Effector CD8-positive, alpha-beta T cell (primary cell): ENCODE measurements around the gene CLASP2.
"Not testable (repeated sequence)": the region's sequence is repeated elsewhere in the genome, so short reads cannot be mapped to it uniquely, and the experiment has no call there.

Source experiments
- DNase-seq: peaks from one replicate; lab custom pipeline; 2025; lab: John Stamatoyannopoulos, UW

CLASP2 gene

GRCh38 chr3:33687406-33688010, 30.5 kb downstream of the CLASP2 start:
- DNase-seq = no peak

DNA sequence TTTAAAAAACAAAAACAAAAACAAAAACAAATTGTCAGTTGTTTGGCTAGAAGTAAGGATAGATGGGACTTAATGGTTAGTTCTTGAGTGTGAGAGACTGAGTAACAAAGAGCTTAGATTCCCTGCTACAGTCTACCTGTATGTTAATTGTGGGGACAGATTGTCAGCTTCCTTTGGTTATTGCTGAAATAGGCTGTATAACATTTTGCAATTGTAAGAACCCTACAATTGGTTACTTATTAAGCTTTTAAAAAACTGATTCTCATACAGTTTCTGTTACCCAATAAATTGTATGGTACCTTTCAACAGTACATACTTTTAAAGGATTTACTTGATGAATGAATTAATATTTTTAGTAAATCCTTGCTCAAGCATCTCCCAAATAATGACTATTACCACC, 35.3 kb downstream of the CLASP2 start:
- DNase-seq = no peak

DNA sequence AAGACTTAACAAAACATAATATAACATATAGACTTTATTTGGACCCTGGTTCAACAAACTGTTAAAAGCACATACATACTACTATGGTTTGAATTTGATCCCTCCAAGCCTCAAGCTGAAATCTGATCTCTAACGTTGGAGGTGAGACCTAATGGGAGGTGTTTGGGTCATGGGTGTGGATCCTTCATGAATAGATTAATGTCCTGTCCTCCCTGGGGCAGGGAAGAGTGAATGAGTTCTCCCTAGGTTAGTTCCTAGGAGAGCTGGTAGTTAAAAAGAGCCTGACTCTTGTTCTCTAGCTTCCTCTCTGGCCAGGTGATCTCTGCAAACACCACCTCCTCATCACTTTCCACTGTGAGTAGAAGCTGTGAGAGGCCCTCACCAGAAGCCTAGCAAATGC, 36.4 kb downstream of the CLASP2 start:
- no peak for DNase-seq

DNA sequence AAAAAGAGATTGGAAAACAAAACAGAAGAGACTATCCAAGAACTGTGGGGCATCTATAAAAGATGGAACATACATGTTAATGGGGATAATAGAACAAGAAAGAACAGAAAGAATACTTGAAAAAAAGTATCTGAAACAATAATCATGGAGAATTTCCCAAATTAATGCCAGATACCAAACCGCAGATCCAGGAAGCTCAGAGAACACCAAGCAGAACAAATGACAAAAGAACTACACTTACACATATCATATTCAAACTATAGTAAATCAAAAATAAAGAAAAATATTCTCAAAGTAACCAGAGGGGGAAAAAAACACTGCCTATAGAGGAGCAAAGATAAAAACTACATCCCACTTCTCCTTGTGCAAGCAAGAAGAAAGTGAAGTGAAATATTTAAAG, 40.0 kb downstream of the CLASP2 start:
- DNase-seq = no peak

DNA sequence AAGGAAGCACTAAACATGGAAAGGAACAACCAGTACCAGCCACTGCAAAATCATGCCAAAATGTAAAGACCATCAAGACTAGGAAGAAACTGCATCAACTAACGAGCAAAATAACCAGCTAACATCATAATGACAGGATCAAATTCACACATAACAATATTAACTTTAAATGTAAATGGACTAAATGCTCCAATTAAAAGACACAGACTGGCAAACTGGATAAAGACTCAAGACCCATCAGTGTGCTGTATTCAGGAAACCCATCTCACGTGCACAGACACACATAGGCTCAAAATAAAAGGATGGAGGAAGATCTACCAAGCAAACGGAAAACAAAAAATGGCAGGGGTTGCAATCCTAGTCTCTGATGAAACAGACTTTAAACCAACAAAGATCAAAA, 44.6 kb downstream of the CLASP2 start:
- DNase-seq = not testable (repeated sequence)

DNA sequence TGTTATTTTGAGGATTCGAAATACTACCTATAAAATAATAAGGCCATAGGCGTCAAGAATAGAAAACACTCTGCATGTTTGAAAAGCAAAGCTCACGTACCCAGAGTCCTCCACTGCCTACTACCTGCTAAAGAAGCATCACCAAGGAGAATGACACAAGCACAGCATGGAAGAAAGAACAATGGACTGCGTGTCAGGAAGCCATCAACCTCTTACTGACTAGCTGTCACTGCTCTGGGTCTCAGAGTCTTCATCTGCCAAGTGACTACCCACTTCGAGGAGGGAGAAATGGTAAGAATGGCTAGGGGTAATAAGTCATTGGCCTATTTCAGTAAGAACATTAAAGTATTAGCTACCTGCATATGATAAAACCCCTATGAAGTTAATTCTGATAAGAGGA, 49.4 kb downstream of the CLASP2 start:
- DNase-seq = no peak

DNA sequence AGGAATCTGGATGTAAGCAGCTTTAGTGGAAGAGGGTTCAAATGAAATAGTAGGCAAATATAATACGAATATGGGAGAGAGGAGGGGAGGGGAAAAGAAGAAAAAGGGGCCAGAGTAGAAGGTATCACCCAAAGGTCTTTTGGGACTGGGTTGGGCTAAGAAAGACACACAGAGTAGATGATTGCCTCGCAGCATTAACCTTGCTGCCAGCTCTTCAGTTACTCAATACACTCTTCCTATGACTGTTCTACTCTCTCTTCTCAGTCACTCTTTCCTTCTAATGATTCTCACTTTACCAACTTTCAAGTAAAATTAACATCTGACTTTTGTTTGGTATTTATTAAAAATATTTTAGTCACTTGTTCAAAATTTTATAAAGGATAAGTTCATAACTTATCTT, 52.8 kb downstream of the CLASP2 start:
- DNase-seq = no peak

DNA sequence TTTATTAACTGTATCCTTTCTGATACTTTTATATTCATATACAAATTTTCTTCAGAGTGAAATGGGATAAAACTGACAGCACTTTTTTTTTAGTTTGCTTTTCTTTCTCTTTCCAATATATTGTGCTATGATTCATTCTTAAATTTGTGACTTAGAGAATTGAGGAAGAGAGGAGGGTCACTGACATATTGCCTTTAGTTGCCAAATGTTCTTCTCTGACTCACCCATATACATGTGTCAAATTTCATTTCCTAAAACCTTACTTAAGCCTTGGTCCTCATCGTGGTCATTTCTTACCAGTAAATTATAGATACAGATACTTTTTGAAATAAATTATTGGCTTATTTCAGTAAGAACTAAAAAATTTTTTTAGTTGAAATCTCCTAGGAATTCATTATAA, 53.9 kb downstream of the CLASP2 start:
- no peak for DNase-seq

DNA sequence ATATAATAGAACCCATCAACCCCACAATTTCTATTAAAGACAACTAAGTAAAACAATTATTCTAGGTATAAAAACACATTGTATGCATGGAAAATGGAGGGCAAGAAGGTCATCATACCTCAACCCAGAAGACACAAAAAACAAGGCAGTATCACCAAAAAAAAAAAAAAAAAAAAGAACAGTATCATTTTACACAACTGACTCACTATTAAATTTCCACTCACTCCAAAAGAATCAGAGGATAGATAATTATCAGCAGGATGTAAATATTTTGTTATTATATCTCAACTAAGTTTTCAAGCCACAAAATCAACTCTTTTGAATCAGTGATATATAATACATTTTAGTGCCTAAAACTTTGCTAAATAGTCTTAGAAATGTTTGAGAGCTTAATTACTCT, 55.0 kb downstream of the CLASP2 start:
- no peak for DNase-seq

DNA sequence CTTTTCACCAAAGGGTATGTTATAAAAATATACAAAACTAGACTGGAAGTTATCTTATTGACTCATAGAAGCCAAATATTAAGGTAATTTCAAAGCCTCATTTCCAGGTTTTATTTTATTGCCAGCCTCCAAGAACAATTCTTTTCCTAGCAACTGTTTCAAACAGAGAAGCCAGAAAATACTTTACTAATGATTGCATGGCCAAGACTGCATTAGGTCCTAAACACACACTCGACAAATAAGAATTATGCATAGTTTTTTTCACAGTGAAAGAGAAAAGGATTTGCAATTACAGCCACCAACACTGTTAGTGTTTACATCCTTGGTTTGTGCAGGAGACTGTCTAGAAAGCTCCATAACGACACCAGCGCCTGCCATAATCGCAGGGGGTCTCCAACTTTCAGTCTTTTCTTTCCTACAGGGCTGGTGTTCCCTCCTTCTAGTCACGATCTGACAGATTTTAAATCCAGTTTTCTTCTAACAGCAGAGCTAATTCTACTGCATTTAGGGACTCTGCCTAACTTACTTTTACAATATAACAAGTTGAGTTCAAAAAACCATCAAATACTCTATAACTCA, 58.1 kb downstream of the CLASP2 start:
- DNase-seq = no peak

DNA sequence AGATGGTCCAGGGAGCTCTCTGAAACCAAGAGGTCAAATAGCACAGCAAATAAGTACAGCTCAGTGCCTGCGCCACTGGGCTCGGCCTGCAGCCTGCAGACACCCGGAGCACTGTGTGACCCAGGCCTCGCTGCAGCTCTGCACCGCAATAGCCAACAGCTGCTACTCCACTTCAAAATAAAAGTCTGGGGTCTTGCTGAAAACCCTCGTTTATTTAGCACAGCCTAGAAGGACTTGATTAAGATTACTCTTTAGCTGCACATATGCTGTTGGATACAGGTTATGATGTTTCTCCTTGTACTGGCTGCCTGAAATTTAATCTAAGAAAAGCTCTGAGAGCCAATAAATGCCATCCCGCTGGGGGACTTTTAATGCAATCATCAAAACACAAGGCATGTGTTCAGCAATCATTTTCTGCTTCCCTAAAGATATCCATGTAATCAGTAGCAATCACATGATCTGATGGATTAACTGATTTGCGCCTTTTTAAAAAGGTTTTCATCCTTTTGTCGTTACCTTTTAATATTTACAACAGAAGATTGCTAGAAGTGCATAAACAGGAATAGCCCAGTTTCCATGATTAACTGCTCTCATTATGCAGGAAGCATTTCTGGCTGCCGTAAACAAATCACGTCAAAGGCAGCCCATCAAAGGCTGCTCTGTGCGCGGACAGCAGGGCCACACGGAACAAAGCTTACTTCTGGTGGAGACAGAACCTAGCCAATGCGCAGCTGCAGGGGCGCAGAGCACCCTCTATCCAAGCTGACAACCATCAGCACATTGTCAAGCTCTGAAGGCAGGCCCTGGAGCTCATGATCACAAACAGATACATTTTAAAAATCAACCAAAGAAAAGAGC, 58.8 kb downstream of the CLASP2 start:
- peak; percentile 24 for DNase-seq

GRCh38 chr3:33658621-33658990, 59.4 kb downstream of the CLASP2 start:
- no peak for DNase-seq

DNA sequence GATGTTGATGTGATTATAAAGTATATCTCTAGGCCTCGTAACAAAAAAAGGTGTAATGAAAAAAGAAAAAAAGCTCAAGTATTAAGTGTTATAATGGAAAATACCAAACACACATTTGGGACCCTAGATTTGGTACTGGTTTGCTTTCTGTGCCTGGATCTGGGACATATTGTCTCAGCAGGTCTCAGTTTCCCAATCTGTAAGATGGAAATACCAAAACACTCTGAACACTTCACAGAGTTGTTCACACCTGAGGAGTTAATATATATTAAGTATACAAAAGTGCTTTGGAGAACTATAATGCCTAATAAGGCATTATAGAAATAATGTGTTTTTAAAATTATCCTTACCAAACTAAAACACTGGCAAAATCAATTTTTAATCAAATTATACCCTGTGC, 60.0 kb downstream of the CLASP2 start:
- DNase-seq = no peak

GRCh38 chr3:33652736-33653135, 65.3 kb downstream of the CLASP2 start:
- no peak for DNase-seq

GRCh38 chr3:33651101-33651500, 67.0 kb downstream of the CLASP2 start:
- not testable (repeated sequence) for DNase-seq

DNA sequence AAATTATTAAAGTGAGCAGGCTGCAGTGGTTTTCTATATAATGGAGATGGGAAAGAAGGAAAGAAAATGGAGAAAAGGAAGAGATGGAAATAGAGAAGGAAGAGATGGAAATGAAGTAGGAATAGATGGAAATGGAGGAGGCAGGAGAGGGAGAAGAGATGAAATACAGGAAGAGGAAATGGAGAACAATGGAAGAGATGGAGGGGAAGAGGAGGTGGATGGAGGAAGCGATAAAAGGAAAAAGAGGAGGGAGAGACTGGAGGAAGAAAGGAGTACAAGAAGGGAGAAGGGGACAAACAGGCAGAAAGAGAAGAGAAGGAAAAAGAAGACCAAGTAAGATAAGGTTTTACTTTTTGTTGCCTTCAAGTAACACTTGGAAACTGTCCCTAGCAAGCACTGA, 67.6 kb downstream of the CLASP2 start:
- no peak for DNase-seq

- no peak for DNase-seq
Measured at GRCh38 chr3:33648793-33649192, 69.3 kb downstream of the CLASP2 start.

- DNase-seq = no peak
Measured at GRCh38 chr3:33646406-33646805, 71.6 kb downstream of the CLASP2 start.

GRCh38 chr3:33645060-33645647, 72.9 kb downstream of the CLASP2 start:
- no peak for DNase-seq

GRCh38 chr3:33644582-33644981, 73.5 kb downstream of the CLASP2 start:
- no peak for DNase-seq

DNA sequence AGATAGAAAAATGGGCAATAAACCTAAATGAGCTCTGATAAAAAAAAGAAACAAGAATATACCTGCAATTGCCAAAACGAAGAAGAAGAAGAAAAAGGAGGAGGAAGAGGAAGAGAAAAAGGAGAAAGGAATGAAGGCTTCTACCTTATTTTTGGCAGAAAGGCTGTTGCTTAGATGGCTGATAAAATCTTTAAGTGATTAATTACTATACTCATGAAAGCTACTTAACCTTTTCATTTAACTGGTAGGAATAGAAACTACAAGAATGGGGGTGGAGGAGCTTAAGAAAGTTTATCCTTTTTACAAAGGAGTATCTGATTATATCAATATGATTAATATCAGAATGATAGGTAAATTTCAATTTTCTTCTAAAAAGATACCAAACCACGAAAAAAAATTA, 75.2 kb downstream of the CLASP2 start:
- DNase-seq = no peak

DNA sequence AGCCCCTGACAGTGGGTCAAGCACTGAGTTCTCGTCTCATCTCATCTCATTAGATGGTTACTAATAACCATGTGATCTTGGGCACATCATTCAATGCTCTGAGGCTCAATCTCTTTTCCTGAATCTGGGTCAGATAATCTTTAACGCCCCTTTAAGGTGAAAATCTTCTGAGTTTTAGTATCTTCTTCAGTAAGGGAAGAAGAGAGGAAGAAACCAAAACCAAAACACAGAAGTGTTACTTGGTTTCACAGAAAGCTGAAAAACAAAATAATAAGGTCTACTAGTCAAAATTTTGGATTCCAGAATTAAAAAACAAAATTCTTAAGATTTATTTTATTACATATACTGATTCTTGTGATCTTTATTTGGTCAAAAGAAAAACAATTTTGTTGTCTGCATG, 78.2 kb downstream of the CLASP2 start:
- no peak for DNase-seq

- DNase-seq = no peak
Measured at GRCh38 chr3:33637482-33637881, 80.6 kb downstream of the CLASP2 start.
